Activated CD4-positive, alpha-beta memory T cell treated with anti-CD3 and anti-CD28 coated beads for 36 hours (primary cell): ENCODE results near the gene OR2AT4. TPM values are rescaled to one million over a fixed set of nuclear protein-coding genes. Genes with fewer than 3 reads are reported as not detected.

Experiments used
- CTCF ChIA-PET: fragments of 350-600 bp; sonication (Branson Sonifier 250); formaldehyde crosslinking; loops from one replicate; lab custom pipeline; 2021; ENCODE audit warnings: antibody characterized with exemption, inconsistent platforms; lab: Charles Lee
- POLR2A ChIA-PET: fragments of 350-600 bp; sonication (Branson Sonifier 250); formaldehyde crosslinking; loops from one replicate; lab custom pipeline; 2021; ENCODE audit warnings: antibody characterized with exemption; lab: Charles Lee
- DNase-seq: peaks from one replicate; pipeline ENCODE4 v3.0.0-alpha.2; 2020
- H3K27ac Mint-ChIP-seq: one replicate; pipeline ENCODE4 v1.8.0; 2021; ENCODE audit warnings: mixed read lengths
- H3K27me3 Mint-ChIP-seq: one replicate; pipeline ENCODE4 v1.8.0; 2021; ENCODE audit warnings: mixed read lengths
- H3K36me3 Mint-ChIP-seq: one replicate; pipeline ENCODE4 v1.8.0; 2021; ENCODE audit warnings: mixed read lengths
- H3K4me1 Mint-ChIP-seq: one replicate; pipeline ENCODE4 v1.8.0; 2021; ENCODE audit warnings: low read depth, mixed read lengths
- H3K4me3 Mint-ChIP-seq: one replicate; pipeline ENCODE4 v1.8.0; 2021; ENCODE audit warnings: mild to moderate bottlenecking, mixed read lengths
- H3K9me3 Mint-ChIP-seq: one replicate; pipeline ENCODE4 v1.8.0; 2021; ENCODE audit warnings: mixed read lengths
- intact Hi-C: fragments of 100-400 bp; cut with micrococcal nuclease; formaldehyde crosslinking; loops from one replicate; pipeline ENCODE4 v1.15.1; 2023
- total RNA-seq, 2 experiments: library from RNA; stranded (reverse); gene quantifications; one replicate each; pipeline ENCODE4 v1.2.3, GENCODE V29; 2021

The OR2AT4 gene
- not detected for total RNA-seq

DNA sequence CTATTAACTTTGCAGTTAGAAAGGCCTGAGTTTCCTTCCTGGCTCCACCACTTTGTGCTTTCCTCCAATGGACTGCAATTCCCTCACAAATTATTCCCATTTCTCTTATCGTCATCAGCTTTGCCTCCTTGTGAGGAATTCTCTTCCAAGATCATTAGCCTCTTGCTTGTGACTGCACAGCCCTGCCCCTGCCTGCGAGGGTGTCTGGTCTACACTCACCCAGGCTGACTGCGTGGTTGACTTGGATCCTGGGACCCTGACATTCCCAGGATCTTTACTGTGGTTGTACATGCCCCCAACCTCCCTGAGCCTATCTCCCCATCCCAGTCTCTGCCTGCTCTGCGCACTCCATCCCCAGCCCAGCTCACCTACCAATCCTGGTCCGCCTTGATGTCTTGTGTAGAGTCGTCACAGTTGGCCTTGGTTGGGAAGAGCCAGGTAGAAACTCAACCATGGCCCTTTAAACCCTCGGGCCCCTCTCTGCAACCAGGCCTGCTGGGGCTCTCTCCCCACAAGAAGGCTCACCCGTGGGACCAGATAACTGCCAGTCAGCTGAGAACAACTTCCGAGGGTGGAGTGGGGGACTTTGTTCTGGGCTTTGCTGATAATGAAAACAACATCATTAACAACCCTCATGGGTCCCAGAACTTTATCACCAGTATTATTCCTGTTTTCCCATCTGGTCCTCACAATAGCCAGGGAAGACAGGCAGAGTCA lies at the start of gene OR2AT4:
Gene OR2AT4 (minus strand): TSS at position 421 of the 717 bp plus-strand sequence.
- peaks cover 8% of the 10 kb centered on the region for H3K9me3 Mint-ChIP-seq
- POLR2A ChIA-PET: no interaction called here
- no peak for DNase-seq
- CTCF ChIA-PET: interaction anchor here (1.5 kb wide), 1 partner anchor 145 kb away, joined by 4 read pairs; no protein-coding TSS in a partner anchor
- H3K36me3 Mint-ChIP-seq: no peaks in the 10 kb centered on the region
- no peak within 1 kb of the TSS for H3K27ac Mint-ChIP-seq
- intact Hi-C loops: no loop called here
- H3K4me1 Mint-ChIP-seq: peaks cover 13% of the 10 kb centered on the region
- peaks cover 35% of the 10 kb centered on the region for H3K27me3 Mint-ChIP-seq
- no peak within 1 kb of the TSS for H3K4me3 Mint-ChIP-seq

DNA sequence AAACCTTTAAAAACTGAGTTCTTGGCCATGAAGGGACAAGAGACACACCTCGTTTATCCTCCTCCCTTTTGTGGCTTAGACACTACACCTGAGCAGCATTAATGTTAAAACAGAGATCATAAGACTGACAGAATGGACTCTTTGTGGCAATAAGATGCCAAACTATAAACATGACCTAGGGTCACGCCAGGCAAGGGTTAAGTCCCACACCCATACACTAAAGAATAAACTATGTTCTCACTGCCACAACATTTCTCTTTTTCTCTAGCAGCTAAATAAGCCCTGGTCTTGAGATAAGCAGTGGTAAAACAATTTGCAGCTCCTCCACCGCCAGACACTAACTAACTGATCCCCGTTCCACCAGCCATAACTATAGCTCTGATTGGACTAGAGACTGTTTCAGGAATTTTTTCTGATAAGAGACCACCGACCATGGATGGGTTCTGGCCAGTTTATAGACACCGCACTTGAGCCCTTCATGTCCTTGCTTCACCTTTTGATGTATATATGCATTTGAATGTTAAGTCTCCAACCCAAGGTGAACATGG lies 49.4 kb upstream of the OR2AT4 start:
- H3K36me3 Mint-ChIP-seq: no peaks in the 10 kb centered on the region
- ChIA-PET CTCF (interaction anchor here (0.6 to 15.0 kb wide), 11 partner anchors 8 to 465 kb away, joined by 3 to 559 read pairs (median 9); partner anchors contain the start of gene TPBGL), POLR2A (interaction anchor here (1.3 kb wide), 1 partner anchor 99 kb away, joined by 3 read pairs; no protein-coding TSS in a partner anchor)
- peaks cover 19% of the 10 kb centered on the region for H3K4me1 Mint-ChIP-seq
- no peak overlapping the region for H3K4me3 Mint-ChIP-seq
- no peak for DNase-seq
- H3K9me3 Mint-ChIP-seq: no peaks in the 10 kb centered on the region
- no peak overlapping the region for H3K27ac Mint-ChIP-seq
- intact Hi-C loops: no loop called here
- H3K27me3 Mint-ChIP-seq: no peaks in the 10 kb centered on the region

DNA sequence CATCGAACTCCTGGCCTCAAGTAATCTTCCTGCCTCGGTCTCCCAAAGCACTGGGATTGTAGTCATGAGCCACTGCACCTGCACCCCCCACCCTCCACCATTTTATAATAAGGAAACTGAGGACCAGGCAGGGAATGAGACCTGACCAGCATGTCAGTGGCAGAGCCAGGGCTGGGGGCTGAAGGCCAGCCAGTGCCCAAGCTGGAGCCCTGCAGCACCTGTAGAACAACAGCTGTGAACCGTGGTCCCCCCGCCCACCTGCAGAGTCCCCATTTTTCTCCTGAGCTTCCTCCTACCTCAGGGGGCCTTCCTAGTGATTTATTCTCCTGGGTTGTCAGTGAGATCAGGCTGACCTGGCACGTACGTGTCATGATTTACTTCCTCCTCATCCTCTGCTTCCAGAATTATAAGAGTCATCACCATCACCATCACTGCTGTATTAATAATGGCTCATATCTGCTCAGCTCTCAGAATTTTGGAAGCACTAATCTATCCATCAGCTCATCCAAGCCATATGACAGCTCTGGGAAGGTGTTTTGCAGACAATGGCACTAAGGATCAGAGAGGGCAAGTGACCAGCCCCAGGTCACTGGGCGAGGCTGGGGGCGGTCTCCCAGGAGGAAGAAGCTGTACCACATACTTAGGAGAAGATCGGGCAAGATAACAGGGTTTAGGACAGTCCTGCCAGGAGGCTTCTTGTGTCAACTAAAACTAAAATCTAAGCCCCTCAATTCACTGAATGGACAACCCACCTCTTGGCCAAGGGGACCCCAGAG lies 48.7 kb upstream of the OR2AT4 start:
- intact Hi-C loops: no loop called here
- Mint-ChIP-seq H3K27ac (no peak overlapping the region), H3K4me1 (peaks cover 19% of the 10 kb centered on the region), H3K27me3 (no peaks in the 10 kb centered on the region), H3K36me3 (no peaks in the 10 kb centered on the region), H3K4me3 (no peak overlapping the region), H3K9me3 (no peaks in the 10 kb centered on the region)
- no peak for DNase-seq
- POLR2A ChIA-PET: no interaction called here
- CTCF ChIA-PET: interaction anchor here (0.6 to 15.0 kb wide), 14 partner anchors 8 to 465 kb away, joined by 3 to 559 read pairs (median 8); partner anchors contain the start of gene TPBGL

GRCh38 chr11:75144716-75145014 lies 48.0 kb upstream of the OR2AT4 start:
- intact Hi-C loops: no loop called here
- Mint-ChIP-seq H3K36me3 (no peaks in the 10 kb centered on the region), H3K27me3 (no peaks in the 10 kb centered on the region), H3K4me1 (peaks cover 19% of the 10 kb centered on the region), H3K4me3 (no peak overlapping the region), H3K27ac (no peak overlapping the region), H3K9me3 (no peaks in the 10 kb centered on the region)
- no peak for DNase-seq
- ChIA-PET CTCF (interaction anchor here (0.8 to 15.0 kb wide), 11 partner anchors 9 to 216 kb away, joined by 3 to 559 read pairs (median 9); partner anchors contain the start of gene TPBGL), POLR2A (no interaction called here)

GRCh38 chr11:75143420-75143731 lies 46.7 kb upstream of the OR2AT4 start:
- intact Hi-C loops: loop anchor here (1.0 to 2.0 kb wide), 5 partner anchors 31 to 395 kb away; partner anchors contain the start of gene RNF169
- ChIA-PET POLR2A (interaction anchor here (1.0 kb wide), 1 partner anchor 62 kb away, joined by 3 read pairs; no protein-coding TSS in a partner anchor), CTCF (interaction anchor here (0.6 to 15.0 kb wide), 27 partner anchors 7 to 241 kb away, joined by 3 to 559 read pairs (median 4); partner anchors contain the start of genes NEU3, SLCO2B1 and TPBGL)
- peak overlapping the region; percentile 75 for H3K27ac Mint-ChIP-seq
- no peaks in the 10 kb centered on the region for H3K36me3 Mint-ChIP-seq
- no peaks in the 10 kb centered on the region for H3K9me3 Mint-ChIP-seq
- H3K27me3 Mint-ChIP-seq: no peaks in the 10 kb centered on the region
- no peak overlapping the region for H3K4me3 Mint-ChIP-seq
- peaks cover 19% of the 10 kb centered on the region for H3K4me1 Mint-ChIP-seq
- DNase-seq: no peak

DNA sequence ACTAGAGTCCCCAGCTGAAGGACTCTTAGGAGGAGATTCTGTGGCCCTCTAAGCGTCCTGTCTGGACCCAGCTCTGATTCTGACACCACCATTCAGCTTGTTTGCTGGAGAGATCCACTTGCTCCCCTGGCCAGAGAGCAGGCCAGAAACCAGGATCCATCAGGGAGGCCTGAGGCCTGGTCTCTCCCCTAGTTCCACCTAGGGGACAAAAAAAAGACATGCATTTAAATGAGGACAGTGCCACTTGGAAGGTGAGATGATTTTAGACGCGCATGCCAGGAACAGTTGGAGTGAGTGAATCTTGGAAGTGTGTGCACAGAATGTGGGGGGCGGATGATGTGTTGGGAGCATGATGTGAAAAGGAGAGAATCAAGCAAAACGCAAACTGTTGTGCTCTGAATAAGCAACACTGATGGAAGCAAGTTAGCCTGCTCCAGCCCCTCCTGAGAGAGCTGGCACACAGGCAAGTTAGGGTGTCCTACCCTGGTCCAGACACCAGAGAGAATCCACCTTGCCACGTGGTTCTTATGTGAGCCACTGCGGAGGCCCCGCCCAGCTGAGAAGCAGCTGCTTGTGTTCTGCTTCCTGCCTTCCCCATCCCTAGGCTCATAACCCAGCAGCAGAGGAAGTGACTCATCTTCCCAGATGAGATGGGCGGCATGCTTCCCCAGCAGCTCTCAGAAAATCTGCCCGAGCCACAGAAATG lies 46.2 kb upstream of the OR2AT4 start:
- peak overlapping the region; percentile 75 for H3K27ac Mint-ChIP-seq
- H3K36me3 Mint-ChIP-seq: no peaks in the 10 kb centered on the region
- no peaks in the 10 kb centered on the region for H3K9me3 Mint-ChIP-seq
- intact Hi-C loops: loop anchor here (1.0 to 2.0 kb wide), 5 partner anchors 32 to 394 kb away; partner anchors contain the start of gene RNF169
- DNase-seq: peak; percentile 89
- CTCF ChIA-PET: interaction anchor here (0.6 to 15.0 kb wide), 28 partner anchors 8 to 242 kb away, joined by 3 to 559 read pairs (median 4); partner anchors contain the start of genes NEU3, SLCO2B1 and TPBGL
- POLR2A ChIA-PET: no interaction called here
- no peak overlapping the region for H3K4me3 Mint-ChIP-seq
- H3K27me3 Mint-ChIP-seq: peaks cover 3% of the 10 kb centered on the region
- H3K4me1 Mint-ChIP-seq: peaks cover 19% of the 10 kb centered on the region

DNA sequence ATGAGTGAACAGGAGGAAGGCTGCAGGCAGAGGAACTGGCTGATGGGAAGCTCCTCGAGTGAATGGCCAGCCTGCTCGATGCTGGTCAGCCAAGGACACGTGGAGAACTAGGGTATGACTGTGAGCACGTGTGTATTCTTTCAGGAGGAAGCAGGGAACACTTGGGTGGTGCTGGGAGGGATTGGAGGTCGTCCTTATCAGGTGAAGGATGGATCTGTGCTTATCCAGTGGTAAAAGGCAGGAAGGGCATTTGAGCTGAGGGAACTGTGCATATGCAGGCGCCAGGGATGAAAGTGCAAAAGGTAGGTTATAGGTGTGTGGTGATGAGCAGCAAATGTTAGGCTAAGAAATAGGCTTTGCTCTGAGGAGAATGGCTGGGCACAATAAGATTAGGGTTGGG lies 44.5 kb upstream of the OR2AT4 start:
- H3K9me3 Mint-ChIP-seq: no peaks in the 10 kb centered on the region
- H3K27ac Mint-ChIP-seq: no peak overlapping the region
- no peak overlapping the region for H3K4me3 Mint-ChIP-seq
- no peak for DNase-seq
- CTCF ChIA-PET: interaction anchor here (0.7 to 15.0 kb wide), 53 partner anchors 9 to 397 kb away, joined by 3 to 559 read pairs (median 5); partner anchors contain the start of genes SLCO2B1 and TPBGL
- H3K4me1 Mint-ChIP-seq: peaks cover 19% of the 10 kb centered on the region
- intact Hi-C loops: loop anchor here (2.0 kb wide), 1 partner anchor 118 kb away; no protein-coding TSS in a partner anchor
- POLR2A ChIA-PET: interaction anchor here (1.5 kb wide), 1 partner anchor 64 kb away, joined by 4 read pairs; no protein-coding TSS in a partner anchor
- H3K27me3 Mint-ChIP-seq: peaks cover 4% of the 10 kb centered on the region
- H3K36me3 Mint-ChIP-seq: no peaks in the 10 kb centered on the region

GRCh38 chr11:75140269-75141138 lies 43.8 kb upstream of the OR2AT4 start:
- peaks cover 19% of the 10 kb centered on the region for H3K4me1 Mint-ChIP-seq

GRCh38 chr11:75135651-75136050 lies 39.0 kb upstream of the OR2AT4 start:
- H3K4me3 Mint-ChIP-seq: no peak overlapping the region
- DNase-seq: no peak
- peaks cover 14% of the 10 kb centered on the region for H3K27me3 Mint-ChIP-seq
- ChIA-PET CTCF (interaction anchor here (15.0 kb wide), 1 partner anchor 69 kb away, joined by 559 read pairs; no protein-coding TSS in a partner anchor), POLR2A (no interaction called here)
- H3K36me3 Mint-ChIP-seq: no peaks in the 10 kb centered on the region
- no peaks in the 10 kb centered on the region for H3K9me3 Mint-ChIP-seq
- intact Hi-C loops: no loop called here
- H3K4me1 Mint-ChIP-seq: no peaks in the 10 kb centered on the region
- H3K27ac Mint-ChIP-seq: no peak overlapping the region

More at GRCh38 chr11:75140269-75141138, 43.8 kb upstream of the OR2AT4 start:
- ChIA-PET CTCF (interaction anchor here (0.6 to 15.0 kb wide), 67 partner anchors 8 to 948 kb away, joined by 3 to 559 read pairs (median 5); partner anchors contain the start of genes SLCO2B1 and TPBGL), POLR2A (interaction anchor here (0.7 to 1.5 kb wide), 2 partner anchors 64 to 135 kb away, joined by 3 to 4 read pairs; no protein-coding TSS in a partner anchor)
- no peaks in the 10 kb centered on the region for H3K36me3 Mint-ChIP-seq
- H3K4me3 Mint-ChIP-seq: no peak overlapping the region
- intact Hi-C loops: loop anchor here (1.0 to 2.0 kb wide), 2 partner anchors 108 to 118 kb away; no protein-coding TSS in a partner anchor
- peaks cover 4% of the 10 kb centered on the region for H3K27me3 Mint-ChIP-seq
- H3K9me3 Mint-ChIP-seq: no peaks in the 10 kb centered on the region
- peak; percentile 84 for DNase-seq
- H3K27ac Mint-ChIP-seq: no peak overlapping the region

- intact Hi-C loops: no loop called here
- CTCF ChIA-PET: interaction anchor here (2.0 to 15.0 kb wide), 2 partner anchors 10 to 70 kb away, joined by 6 to 559 read pairs; no protein-coding TSS in a partner anchor
- no peak overlapping the region for H3K27ac Mint-ChIP-seq
Observed at GRCh38 chr11:75135021-75135650, 38.5 kb upstream of the OR2AT4 start.

More at GRCh38 chr11:75135021-75135650, 38.5 kb upstream of the OR2AT4 start:
- POLR2A ChIA-PET: no interaction called here
- Mint-ChIP-seq H3K27me3 (peaks cover 14% of the 10 kb centered on the region), H3K36me3 (no peaks in the 10 kb centered on the region), H3K4me1 (no peaks in the 10 kb centered on the region), H3K4me3 (no peak overlapping the region), H3K9me3 (no peaks in the 10 kb centered on the region)
- DNase-seq: no peak
